ENCODE data around the gene EPHX1.

The EPHX1 gene

GRCh38 chr1:225888289-225888897 lies 78.5 kb downstream of the EPHX1 start:
- no peak overlapping the region for H3K4me2 ChIP-seq (ENCODE audit: low read length)
- no peaks in the 10 kb centered on the region for H3K9me3 ChIP-seq (ENCODE audit: control insufficient read depth, insufficient read depth, low read length)
- H3K4me1 ChIP-seq (ENCODE audit: control insufficient read depth, low read length), result no peaks in the 10 kb centered on the region
- H3K4me3 ChIP-seq (ENCODE audit: low read length), result no peak overlapping the region
- no peaks in the 10 kb centered on the region for H3K79me2 ChIP-seq (ENCODE audit: control insufficient read depth, low read length)
- no peaks in the 10 kb centered on the region for H3K9me2 ChIP-seq (replicated peaks; ENCODE audit: control insufficient read depth, low read length)
- no peaks in the 10 kb centered on the region for H3F3A ChIP-seq (ENCODE audit: control insufficient read depth, insufficient read depth)
- no peaks in the 10 kb centered on the region for H4K20me1 ChIP-seq (ENCODE audit: control insufficient read depth, insufficient read depth, low read depth, low read length)
- H3K36me3 ChIP-seq (ENCODE audit: control insufficient read depth, low read length), result no peaks in the 10 kb centered on the region
- no peak for TF ChIP-seq CTCF (IDR thresholded peaks at IDR 0.05; ENCODE audit: low read depth, low read length, poor library complexity, severe bottlenecking)
- no peak for TF ChIP-seq EZH2phosphoT487 (IDR thresholded peaks at IDR 0.05; ENCODE audit: borderline replicate concordance, low read length)
- peaks cover 5% of the 10 kb centered on the region for H3K27me3 ChIP-seq (ENCODE audit: control insufficient read depth, low read length)
- no peak overlapping the region for H3K27ac ChIP-seq (ENCODE audit: low read depth, low read length)

GRCh38 chr1:225888898-225889601 lies 79.1 kb downstream of the EPHX1 start, which contains the start of gene LEFTY1:
LEFTY1 (minus strand) TSS chr1:225889146; CDS start chr1:225889066, 80 bp downstream.
- Histone ChIP-seq H3K79me2 (ENCODE audit: control insufficient read depth, low read length) (no peaks in the 10 kb centered on the region), H3K36me3 (ENCODE audit: control insufficient read depth, low read length) (no peaks in the 10 kb centered on the region), H3K4me2 (ENCODE audit: low read length) (no peak within 1 kb of the TSS), H3F3A (ENCODE audit: control insufficient read depth, insufficient read depth) (no peaks in the 10 kb centered on the region), H4K20me1 (ENCODE audit: control insufficient read depth, insufficient read depth, low read depth, low read length) (no peaks in the 10 kb centered on the region), H3K4me1 (ENCODE audit: control insufficient read depth, low read length) (no peaks in the 10 kb centered on the region), H3K9me3 (ENCODE audit: control insufficient read depth, insufficient read depth, low read length) (no peaks in the 10 kb centered on the region), H3K27me3 (ENCODE audit: control insufficient read depth, low read length) (peaks cover under 1% of the 10 kb centered on the region; the same call in 1 of the 2 replicates), H3K9me2 (replicated peaks; ENCODE audit: control insufficient read depth, low read length) (no peaks in the 10 kb centered on the region), H3K27ac (ENCODE audit: low read depth, low read length) (no peak within 1 kb of the TSS), H3K4me3 (ENCODE audit: low read length) (no peak within 1 kb of the TSS)
- TF ChIP-seq CTCF (IDR thresholded peaks at IDR 0.05; ENCODE audit: low read depth, low read length, poor library complexity, severe bottlenecking) (no peak), EZH2phosphoT487 (IDR thresholded peaks at IDR 0.05; ENCODE audit: borderline replicate concordance, low read length) (no peak)

GRCh38 chr1:225889743-225890142 lies 79.8 kb downstream of the EPHX1 start:
- TF ChIP-seq EZH2phosphoT487 (IDR thresholded peaks at IDR 0.05; ENCODE audit: borderline replicate concordance, low read length), result no peak
- H3K4me2 ChIP-seq (ENCODE audit: low read length), result no peak overlapping the region

More at GRCh38 chr1:225889743-225890142, 79.8 kb downstream of the EPHX1 start:
- H3K4me1 ChIP-seq (ENCODE audit: control insufficient read depth, low read length), result no peaks in the 10 kb centered on the region
- H3K27ac ChIP-seq (ENCODE audit: low read depth, low read length), result no peak overlapping the region
- no peak overlapping the region for H3K4me3 ChIP-seq (ENCODE audit: low read length)
- no peaks in the 10 kb centered on the region for H3K79me2 ChIP-seq (ENCODE audit: control insufficient read depth, low read length)
- no peaks in the 10 kb centered on the region for H3K36me3 ChIP-seq (ENCODE audit: control insufficient read depth, low read length)
- no peaks in the 10 kb centered on the region for H3K9me3 ChIP-seq (ENCODE audit: control insufficient read depth, insufficient read depth, low read length)
- H3K9me2 ChIP-seq (replicated peaks; ENCODE audit: control insufficient read depth, low read length), result no peaks in the 10 kb centered on the region
- H4K20me1 ChIP-seq (ENCODE audit: control insufficient read depth, insufficient read depth, low read depth, low read length), result no peaks in the 10 kb centered on the region
- H3K27me3 ChIP-seq (ENCODE audit: control insufficient read depth, low read length), result no peaks in the 10 kb centered on the region
- H3F3A ChIP-seq (ENCODE audit: control insufficient read depth, insufficient read depth), result no peaks in the 10 kb centered on the region

Measured in DOHH2 (cell line).